ENCODE measurements around the gene ARSI. TPM values are rescaled to one million over a fixed set of nuclear protein-coding genes. Genes with fewer than 3 reads are reported as not detected.

The ARSI gene
- total and polyA plus RNA-seq, 2 of the 4 experiments (the other 2 are of a cell fraction): 14.8 to 15.2 TPM

- Histone ChIP-seq H3K14ac (replicated peaks; ENCODE audit: low read depth, low read length) (no peak overlapping the region), H4K20me1 (ENCODE audit: insufficient read depth, low read length) (no peaks in the 10 kb centered on the region), H3K4me1 (ENCODE audit: control insufficient read depth, insufficient read depth, low read length) (no peaks in the 10 kb centered on the region), H3K56ac (ENCODE audit: extremely low read depth, insufficient read depth, low read length) (no peak overlapping the region), H4K5ac (ENCODE audit: low read depth, low read length) (no peak overlapping the region), H3K79me1 (ENCODE audit: low read depth in 1 of 2, low read length in 2 of 2) (no peaks in the 10 kb centered on the region), H3K27me3 (ENCODE audit: control insufficient read depth, insufficient read depth, low read length) (no peaks in the 10 kb centered on the region; the same call in 1 of the 2 replicates), H3K9me3 (ENCODE audit: control insufficient read depth, insufficient read depth, low read length) (no peaks in the 10 kb centered on the region), H3K23ac (ENCODE audit: low read depth, low read length) (no peak overlapping the region), H3K9ac (ENCODE audit: low read depth, low read length) (no peak overlapping the region), H4K91ac (ENCODE audit: insufficient read depth, low read depth, low read length) (no peak overlapping the region), H2AFZ (replicated peaks; ENCODE audit: low read length, poor library complexity) (no peak overlapping the region), H2BK20ac (ENCODE audit: low read depth, low read length) (no peak overlapping the region), H4K8ac (ENCODE audit: low read depth in 2 of 2, low read length in 2 of 2) (no peak overlapping the region), H3K36me3 (ENCODE audit: control insufficient read depth, insufficient read depth, low read length) (no peaks in the 10 kb centered on the region), H2AK9ac (replicated peaks; ENCODE audit: low read depth, low read length, poor library complexity) (no peak overlapping the region), H2BK120ac (ENCODE audit: low read depth, low read length) (no peak overlapping the region), H3K18ac (ENCODE audit: low read depth, low read length) (no peak overlapping the region; the same call in 1 of the 2 replicates), H3K9me1 (ENCODE audit: insufficient read depth, low read length) (no peaks in the 10 kb centered on the region), H2BK5ac (ENCODE audit: low read depth, low read length, poor library complexity, severe bottlenecking) (no peak overlapping the region), H3K4me2 (ENCODE audit: low read depth, low read length) (no peak overlapping the region), H2BK15ac (ENCODE audit: low read depth, low read length) (no peak overlapping the region), H3K4ac (ENCODE audit: low read depth, low read length) (no peak overlapping the region), H3K27ac (ENCODE audit: insufficient read depth, low read length) (no peak overlapping the region), H2AK5ac (ENCODE audit: low read depth, low read length) (no peak overlapping the region), H3K4me3 (ENCODE audit: insufficient read depth, low read depth, low read length) (no peak overlapping the region)
- DNase-seq (no peak), ATAC-seq (ENCODE audit: low read depth) (no peak)
- intact Hi-C loops (cut with micrococcal nuclease) (no loop called here), in situ Hi-C loops (cut with MboI; ENCODE audit: low sequenced_read_pairs) (no loop called here), dilution Hi-C loops (cut with HindIII; ENCODE audit: low sequenced_read_pairs, unreplicated experiment) (no loop called here)
- ChIA-PET POLR2A (ENCODE audit: unreplicated experiment) (interaction anchor here (0.9 kb wide), 1 partner anchor 8 kb away, joined by 4 read pairs; no protein-coding TSS in a partner anchor), CTCF (no interaction called here)
- no TSS peak for BruUV-seq (replicated peaks)
- WGBS, 2 experiments (ENCODE audit: extremely low coverage in 2 of 2, insufficient read length in 1 of 2): 87% methylated on average over 3 of the region's 7 CpGs; no CpG with 5 or more reads in 1 of the 2 experiments
- TF ChIP-seq RCOR1 (IDR thresholded peaks at IDR 0.05; ENCODE audit: insufficient replicate concordance, low read length) (no peak), RFX5 (IDR thresholded peaks at IDR 0.05; ENCODE audit: low read depth, low read length) (no peak), MAZ (IDR thresholded peaks at IDR 0.05; ENCODE audit: borderline replicate concordance, low read depth, low read length) (no peak), MXI1 (IDR thresholded peaks at IDR 0.05; ENCODE audit: borderline replicate concordance, low read depth, low read length) (no peak), BHLHE40 (IDR thresholded peaks at IDR 0.05; ENCODE audit: low read depth, low read length) (no peak), ELK1 (IDR thresholded peaks at IDR 0.05; ENCODE audit: borderline replicate concordance, low read depth, low read length) (no peak), MAFK (IDR thresholded peaks at IDR 0.05; ENCODE audit: low read depth, low read length) (no peak), SMC3 (IDR thresholded peaks at IDR 0.05; ENCODE audit: low read depth, low read length) (no peak), CEBPB (IDR thresholded peaks at IDR 0.05; ENCODE audit: low read depth, low read length) (no peak), POLR2A (IDR thresholded peaks at IDR 0.05; ENCODE audit: low read depth, low read length) (no peak)
- TF ChIP-seq, protein P1, sequence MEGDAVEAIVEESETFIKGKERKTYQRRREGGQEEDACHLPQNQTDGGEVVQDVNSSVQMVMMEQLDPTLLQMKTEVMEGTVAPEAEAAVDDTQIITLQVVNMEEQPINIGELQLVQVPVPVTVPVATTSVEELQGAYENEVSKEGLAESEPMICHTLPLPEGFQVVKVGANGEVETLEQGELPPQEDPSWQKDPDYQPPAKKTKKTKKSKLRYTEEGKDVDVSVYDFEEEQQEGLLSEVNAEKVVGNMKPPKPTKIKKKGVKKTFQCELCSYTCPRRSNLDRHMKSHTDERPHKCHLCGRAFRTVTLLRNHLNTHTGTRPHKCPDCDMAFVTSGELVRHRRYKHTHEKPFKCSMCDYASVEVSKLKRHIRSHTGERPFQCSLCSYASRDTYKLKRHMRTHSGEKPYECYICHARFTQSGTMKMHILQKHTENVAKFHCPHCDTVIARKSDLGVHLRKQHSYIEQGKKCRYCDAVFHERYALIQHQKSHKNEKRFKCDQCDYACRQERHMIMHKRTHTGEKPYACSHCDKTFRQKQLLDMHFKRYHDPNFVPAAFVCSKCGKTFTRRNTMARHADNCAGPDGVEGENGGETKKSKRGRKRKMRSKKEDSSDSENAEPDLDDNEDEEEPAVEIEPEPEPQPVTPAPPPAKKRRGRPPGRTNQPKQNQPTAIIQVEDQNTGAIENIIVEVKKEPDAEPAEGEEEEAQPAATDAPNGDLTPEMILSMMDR (conservative IDR thresholded peaks at IDR 0.05; ENCODE audit: low read depth, low read length): no peak
Measured at GRCh38 chr5:150343994-150344631, 41.4 kb upstream of the ARSI start.
